Activated CD4-positive, alpha-beta memory T cell treated with anti-CD3 and anti-CD28 coated beads for 36 hours (primary cell): ENCODE measurements around the gene GNA15. TPM values are rescaled to one million over a fixed set of nuclear protein-coding genes. Genes with fewer than 3 reads are reported as not detected.
"Not testable (repeated sequence)": the region's sequence is repeated elsewhere in the genome, so short reads cannot be mapped to it uniquely, and the experiment has no call there.

ENCODE experiments used
- CTCF ChIA-PET: fragments of 350-600 bp; sonication (Branson Sonifier 250); formaldehyde crosslinking; loops from one replicate; lab custom pipeline; 2021; ENCODE audit warnings: antibody characterized with exemption, inconsistent platforms; lab: Charles Lee
- POLR2A ChIA-PET: fragments of 350-600 bp; sonication (Branson Sonifier 250); formaldehyde crosslinking; loops from one replicate; lab custom pipeline; 2021; ENCODE audit warnings: antibody characterized with exemption; lab: Charles Lee
- DNase-seq: peaks from one replicate; pipeline ENCODE4 v3.0.0-alpha.2; 2020
- H3K27ac Mint-ChIP-seq: one replicate; pipeline ENCODE4 v1.8.0; 2021; ENCODE audit warnings: mixed read lengths
- H3K27me3 Mint-ChIP-seq: one replicate; pipeline ENCODE4 v1.8.0; 2021; ENCODE audit warnings: mixed read lengths
- H3K36me3 Mint-ChIP-seq: one replicate; pipeline ENCODE4 v1.8.0; 2021; ENCODE audit warnings: mixed read lengths
- H3K4me1 Mint-ChIP-seq: one replicate; pipeline ENCODE4 v1.8.0; 2021; ENCODE audit warnings: low read depth, mixed read lengths
- H3K4me3 Mint-ChIP-seq: one replicate; pipeline ENCODE4 v1.8.0; 2021; ENCODE audit warnings: mild to moderate bottlenecking, mixed read lengths
- H3K9me3 Mint-ChIP-seq: one replicate; pipeline ENCODE4 v1.8.0; 2021; ENCODE audit warnings: mixed read lengths
- intact Hi-C: fragments of 100-400 bp; cut with micrococcal nuclease; formaldehyde crosslinking; loops from one replicate; pipeline ENCODE4 v1.15.1; 2023
- total RNA-seq, 2 experiments: library from RNA; stranded (reverse); gene quantifications; one replicate each; pipeline ENCODE4 v1.2.3, GENCODE V29; 2021

GNA15 gene
- total RNA-seq, 2 experiments from 2014 or later = 78.4 to 79.5 TPM

DNA sequence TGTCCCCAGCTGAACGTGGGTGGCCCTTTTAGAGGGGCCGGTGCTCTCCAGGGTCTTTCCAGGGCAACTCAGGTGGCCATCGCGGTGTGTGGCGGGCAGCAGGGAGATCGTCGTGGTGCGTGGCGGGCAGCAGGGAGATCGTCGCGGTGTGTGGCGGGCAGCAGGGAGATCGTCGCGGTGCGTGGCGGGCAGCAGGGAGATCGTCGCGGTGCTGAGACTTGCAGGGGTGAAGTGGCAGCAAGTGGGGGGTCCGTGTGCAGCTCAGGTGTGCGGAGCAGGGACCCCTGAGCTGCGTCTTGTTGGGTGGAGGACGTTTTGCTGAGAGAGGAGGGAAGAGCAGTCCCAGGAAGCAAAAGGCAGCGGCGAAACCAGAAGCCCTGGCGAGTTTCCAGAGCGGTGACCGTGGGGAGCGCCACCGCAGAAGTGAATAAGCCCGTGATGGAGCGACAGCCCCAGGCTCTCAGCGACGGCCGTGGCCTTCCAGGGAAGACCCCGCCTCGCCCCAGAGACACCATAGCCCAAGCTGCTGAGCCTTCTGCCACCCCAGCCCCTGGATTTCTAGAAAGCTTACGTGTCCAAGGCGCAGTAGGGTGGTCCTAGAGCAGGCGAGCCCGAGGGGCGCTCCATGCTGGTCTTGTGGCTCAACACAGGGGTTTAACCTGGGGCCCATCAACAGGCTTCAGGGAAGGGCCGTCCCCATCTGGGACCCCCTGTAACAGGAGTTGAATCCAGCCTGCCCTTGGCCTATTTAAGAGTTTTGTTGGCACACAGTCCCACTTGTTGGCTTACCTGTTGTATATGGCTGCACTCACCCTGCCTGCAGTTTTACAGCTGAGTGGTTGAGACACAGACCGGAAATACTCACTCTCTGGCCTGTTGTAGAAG lies 55.3 kb downstream of the GNA15 start:
- peaks cover 18% of the 10 kb centered on the region for H3K36me3 Mint-ChIP-seq
- intact Hi-C loops = no loop called here
- no peak overlapping the region for H3K4me3 Mint-ChIP-seq
- H3K9me3 Mint-ChIP-seq = no peaks in the 10 kb centered on the region
- DNase-seq = no peak
- H3K4me1 Mint-ChIP-seq = peaks cover 31% of the 10 kb centered on the region
- POLR2A ChIA-PET = no interaction called here
- CTCF ChIA-PET = interaction anchor here (0.5 kb wide), 1 partner anchor 35 kb away, joined by 3 read pairs; no protein-coding TSS in a partner anchor
- H3K27me3 Mint-ChIP-seq = no peaks in the 10 kb centered on the region
- no peak overlapping the region for H3K27ac Mint-ChIP-seq

- H3K27ac Mint-ChIP-seq, H3K9me3 Mint-ChIP-seq, POLR2A ChIA-PET, intact Hi-C loops, H3K27me3 Mint-ChIP-seq, DNase-seq, H3K4me3 Mint-ChIP-seq: not testable (repeated sequence)
- Mint-ChIP-seq H3K36me3 (peaks cover 14% of the 10 kb centered on the region), H3K4me1 (peaks cover 28% of the 10 kb centered on the region)
- CTCF ChIA-PET = interaction anchor here (0.5 kb wide), 1 partner anchor 35 kb away, joined by 3 read pairs; no protein-coding TSS in a partner anchor
These were observed 55.9 kb downstream of the GNA15 start for GRCh38 chr19:3191806-3192104.

- POLR2A ChIA-PET = no interaction called here
- intact Hi-C loops = no loop called here
- peaks cover 24% of the 10 kb centered on the region for H3K4me1 Mint-ChIP-seq
- no peak overlapping the region for H3K27ac Mint-ChIP-seq
- H3K9me3 Mint-ChIP-seq = no peaks in the 10 kb centered on the region
- no peak overlapping the region for H3K4me3 Mint-ChIP-seq
- no peak for DNase-seq
- H3K27me3 Mint-ChIP-seq = no peaks in the 10 kb centered on the region
- H3K36me3 Mint-ChIP-seq = peaks cover 12% of the 10 kb centered on the region
- CTCF ChIA-PET = no interaction called here
These were observed 56.4 kb downstream of the GNA15 start for GRCh38 chr19:3192228-3192635.

DNA sequence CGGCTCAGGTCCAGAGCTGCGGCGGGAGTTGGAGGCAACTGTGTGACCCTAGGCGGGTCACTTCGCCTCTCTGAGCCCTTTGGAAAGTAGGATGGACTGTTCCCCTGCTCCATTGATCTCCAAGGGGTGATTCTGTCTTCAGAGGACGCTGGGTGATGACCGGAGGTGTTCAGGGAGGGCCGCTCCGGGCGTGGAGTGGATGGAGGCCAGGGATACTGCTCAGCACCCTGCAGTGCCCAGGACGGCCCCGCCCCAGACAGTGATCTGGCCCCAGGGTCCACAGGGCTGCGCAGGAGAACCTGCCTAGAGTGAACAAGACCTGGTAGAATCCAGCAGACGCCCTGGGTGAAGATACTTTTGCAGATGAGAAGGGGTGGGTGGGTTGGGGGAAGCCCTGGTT lies 56.9 kb downstream of the GNA15 start:
- POLR2A ChIA-PET = no interaction called here
- Mint-ChIP-seq H3K4me3 (no peak overlapping the region), H3K4me1 (peaks cover 19% of the 10 kb centered on the region), H3K27ac (no peak overlapping the region), H3K9me3 (no peaks in the 10 kb centered on the region), H3K27me3 (no peaks in the 10 kb centered on the region), H3K36me3 (peaks cover 12% of the 10 kb centered on the region)
- DNase-seq = no peak
- CTCF ChIA-PET = no interaction called here
- intact Hi-C loops = no loop called here

GRCh38 chr19:3193256-3194105 lies 57.6 kb downstream of the GNA15 start:
- Mint-ChIP-seq H3K9me3 (no peaks in the 10 kb centered on the region), H3K4me1 (peaks cover 11% of the 10 kb centered on the region), H3K4me3 (no peak overlapping the region), H3K27me3 (no peaks in the 10 kb centered on the region), H3K36me3 (peaks cover 12% of the 10 kb centered on the region), H3K27ac (no peak overlapping the region)
- CTCF ChIA-PET = no interaction called here
- intact Hi-C loops = no loop called here
- POLR2A ChIA-PET = no interaction called here
- no peak for DNase-seq

GRCh38 chr19:3194106-3195087 lies 58.6 kb downstream of the GNA15 start:
- Mint-ChIP-seq H3K27ac (no peak overlapping the region), H3K9me3 (no peaks in the 10 kb centered on the region), H3K36me3 (peaks cover 12% of the 10 kb centered on the region), H3K27me3 (no peaks in the 10 kb centered on the region), H3K4me3 (no peak overlapping the region), H3K4me1 (peaks cover 2% of the 10 kb centered on the region)
- intact Hi-C loops = no loop called here
- ChIA-PET CTCF (no interaction called here), POLR2A (no interaction called here)
- no peak for DNase-seq

DNA sequence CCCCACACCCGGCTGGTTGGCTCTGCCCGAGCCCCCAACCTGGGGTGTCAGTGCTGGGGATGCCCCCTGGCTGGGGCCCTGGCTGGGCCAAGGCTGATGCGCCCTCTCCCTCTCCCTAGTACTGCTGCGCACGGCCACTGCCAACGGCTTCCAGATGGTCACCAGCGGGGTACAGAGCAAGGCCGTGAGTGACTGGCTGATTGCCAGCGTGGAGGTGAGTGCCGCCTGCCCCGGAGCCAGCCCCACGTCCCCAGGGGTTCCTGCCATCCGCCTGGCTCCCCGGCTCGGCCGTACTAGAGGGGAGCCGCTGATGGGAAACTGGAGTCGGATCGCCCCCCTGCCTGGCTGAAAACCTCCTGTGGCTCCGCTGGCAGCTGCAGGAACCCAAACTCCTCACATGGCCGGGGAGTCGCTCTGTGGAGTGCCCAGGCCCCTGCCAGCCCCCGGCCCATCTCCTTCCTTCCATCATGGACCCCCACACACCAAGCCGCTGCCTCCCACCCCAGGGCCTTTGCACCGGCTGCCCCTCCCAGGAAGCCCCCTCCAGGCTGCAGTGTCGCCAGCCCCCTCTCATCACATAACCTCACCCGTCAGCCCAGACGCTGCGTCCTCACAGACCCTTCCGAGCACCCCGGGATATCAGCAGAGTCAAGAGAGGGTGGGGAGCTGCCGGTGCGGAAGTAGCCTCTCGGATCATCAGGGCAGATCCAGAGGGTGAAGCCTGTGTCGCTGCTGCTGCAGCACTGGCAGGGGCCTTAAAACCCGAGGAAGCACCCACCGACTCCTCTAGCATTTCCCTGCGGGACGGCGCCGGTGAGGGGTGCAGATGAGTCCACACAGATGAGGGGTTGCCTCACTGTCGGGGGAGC lies 60.5 kb downstream of the GNA15 start:
- H3K4me1 Mint-ChIP-seq = no peaks in the 10 kb centered on the region
- intact Hi-C loops = no loop called here
- H3K27ac Mint-ChIP-seq = no peak overlapping the region
- H3K27me3 Mint-ChIP-seq = no peaks in the 10 kb centered on the region
- DNase-seq = no peak
- ChIA-PET CTCF (no interaction called here), POLR2A (no interaction called here)
- no peak overlapping the region for H3K4me3 Mint-ChIP-seq
- H3K9me3 Mint-ChIP-seq = no peaks in the 10 kb centered on the region
- H3K36me3 Mint-ChIP-seq = peaks cover 13% of the 10 kb centered on the region

GRCh38 chr19:3196933-3197205 lies 61.0 kb downstream of the GNA15 start:
- no peaks in the 10 kb centered on the region for H3K4me1 Mint-ChIP-seq
- CTCF ChIA-PET = no interaction called here
- H3K4me3 Mint-ChIP-seq = no peak overlapping the region
- H3K36me3 Mint-ChIP-seq = peaks cover 13% of the 10 kb centered on the region
- DNase-seq = no peak
- no peak overlapping the region for H3K27ac Mint-ChIP-seq
- intact Hi-C loops = no loop called here
- H3K9me3 Mint-ChIP-seq = no peaks in the 10 kb centered on the region
- H3K27me3 Mint-ChIP-seq = no peaks in the 10 kb centered on the region
- POLR2A ChIA-PET = no interaction called here

- Mint-ChIP-seq H3K9me3 (no peaks in the 10 kb centered on the region), H3K27ac (no peak overlapping the region), H3K27me3 (no peaks in the 10 kb centered on the region), H3K36me3 (peaks cover 10% of the 10 kb centered on the region), H3K4me1 (no peaks in the 10 kb centered on the region), H3K4me3 (no peak overlapping the region)
- no peak for DNase-seq
- POLR2A ChIA-PET = no interaction called here
- intact Hi-C loops = no loop called here
- CTCF ChIA-PET = no interaction called here
These were observed 63.3 kb downstream of the GNA15 start for GRCh38 chr19:3198901-3199700.

DNA sequence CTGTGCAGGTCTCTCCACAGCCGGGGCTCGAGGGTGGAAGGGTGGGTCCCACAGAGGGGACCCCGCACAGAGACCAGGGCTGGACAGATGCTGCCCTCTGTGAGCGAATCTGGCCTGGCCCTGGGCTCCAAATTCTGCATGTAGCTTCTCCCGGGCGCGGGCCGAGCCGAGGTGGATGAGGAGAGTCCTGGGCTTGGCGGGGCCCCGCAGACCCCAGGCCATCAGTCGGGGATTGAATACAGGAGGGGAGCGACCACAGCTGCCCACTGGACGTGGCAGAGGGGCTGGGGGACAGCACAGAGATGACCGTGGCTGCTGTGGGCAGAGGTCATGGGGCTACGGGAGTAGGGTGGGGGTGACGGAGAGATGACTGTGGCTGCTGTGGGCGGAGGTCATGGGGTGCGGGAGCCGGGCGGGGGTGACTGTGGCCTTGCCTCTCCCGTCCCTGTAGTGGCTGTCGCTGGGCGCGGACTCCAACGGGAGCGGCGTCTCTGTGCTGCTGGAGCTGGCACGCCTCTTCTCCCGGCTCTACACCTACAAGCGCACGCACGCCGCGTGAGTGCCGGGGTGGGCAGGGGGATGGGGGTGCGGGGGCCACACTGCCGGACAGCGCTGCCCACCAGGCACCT lies 65.4 kb downstream of the GNA15 start:
- ChIA-PET CTCF (no interaction called here), POLR2A (no interaction called here)
- no peak overlapping the region for H3K27ac Mint-ChIP-seq
- no peak overlapping the region for H3K4me3 Mint-ChIP-seq
- peaks cover 3% of the 10 kb centered on the region for H3K36me3 Mint-ChIP-seq
- intact Hi-C loops = no loop called here
- DNase-seq = no peak
- no peaks in the 10 kb centered on the region for H3K27me3 Mint-ChIP-seq
- H3K9me3 Mint-ChIP-seq = no peaks in the 10 kb centered on the region
- H3K4me1 Mint-ChIP-seq = no peaks in the 10 kb centered on the region
